Activated gamma-delta T cell treated with anti-CD3 and anti-CD28 coated beads, Interleukin-2, amount 50 U/mL, for 16 hours (primary cell): Measurements from ENCODE around the gene CXCL5.

ENCODE experiments used
- DNase-seq: peaks from one replicate; pipeline ENCODE4 v3.0.0-alpha.2; 2020; ENCODE audit warnings: low read depth

The CXCL5 gene

DNA sequence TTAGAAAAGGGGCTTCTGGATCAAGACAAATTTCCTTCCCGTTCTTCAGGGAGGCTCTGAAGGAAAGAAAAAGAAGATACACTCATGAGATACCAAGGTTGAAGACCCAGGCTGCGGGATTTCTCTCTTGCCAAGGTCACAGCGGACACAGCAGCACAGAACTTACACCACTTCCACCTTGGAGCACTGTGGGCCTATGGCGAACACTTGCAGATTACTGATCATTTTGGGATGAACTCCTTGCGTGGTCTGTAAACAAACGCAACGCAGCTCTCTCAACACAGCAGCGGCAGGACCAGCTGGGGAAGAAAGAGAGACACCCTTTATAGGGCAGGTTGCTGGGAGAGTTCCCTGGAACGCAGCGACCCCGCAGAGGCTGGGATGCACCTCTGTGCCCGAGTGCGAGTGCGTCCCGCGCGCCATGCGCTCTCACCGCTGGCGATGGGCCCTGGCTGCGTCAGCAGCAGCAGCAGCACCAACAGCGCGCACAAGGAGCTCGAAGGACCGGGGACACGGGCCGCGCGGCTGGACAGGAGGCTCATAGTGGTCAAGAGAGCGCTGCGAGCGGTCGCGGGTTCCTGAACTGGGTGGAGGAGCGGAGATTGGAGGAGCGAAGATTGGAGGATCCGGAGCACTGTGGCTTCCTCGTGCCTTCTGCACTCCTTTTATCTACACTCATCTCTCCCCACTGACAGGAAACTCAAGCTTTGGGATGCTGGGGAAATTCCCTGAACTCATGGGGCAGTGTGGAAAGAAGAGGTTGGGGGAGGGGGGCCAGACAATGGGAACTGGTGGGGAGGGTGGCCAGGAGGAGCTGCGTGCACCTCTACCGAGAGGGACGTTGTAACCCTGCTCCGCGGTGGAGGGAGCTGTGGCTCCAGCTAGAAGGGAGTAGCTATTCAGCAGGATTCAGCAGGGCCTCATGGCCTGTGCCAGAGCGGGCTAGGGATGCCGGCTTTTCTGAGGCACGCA lies at the start of gene CXCL5:
CXCL5 (minus strand) TSS at position 638 of the 972 bp plus-strand sequence; CDS start at position 542, 96 bp downstream.
- DNase-seq: no peak

DNA sequence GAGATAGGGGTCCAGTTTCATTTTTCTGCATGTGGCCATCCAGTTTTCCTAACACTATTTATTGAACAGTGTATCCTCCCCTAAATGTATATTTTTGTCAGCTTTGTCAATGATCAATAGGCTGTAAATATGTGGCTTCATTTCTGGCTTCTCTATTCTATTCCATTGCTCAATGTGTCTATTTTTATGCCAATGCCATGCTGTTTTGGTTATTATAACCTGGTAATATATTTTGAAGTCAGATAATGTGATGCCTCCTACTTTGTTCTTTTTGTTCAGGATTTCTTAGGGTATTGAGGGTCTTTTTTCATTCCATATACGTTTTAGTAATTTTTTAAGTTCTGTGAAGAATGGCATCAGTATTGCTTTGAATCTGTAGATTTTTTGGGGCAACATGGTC lies 48.7 kb upstream of the CXCL5 start:
- no peak for DNase-seq

DNA sequence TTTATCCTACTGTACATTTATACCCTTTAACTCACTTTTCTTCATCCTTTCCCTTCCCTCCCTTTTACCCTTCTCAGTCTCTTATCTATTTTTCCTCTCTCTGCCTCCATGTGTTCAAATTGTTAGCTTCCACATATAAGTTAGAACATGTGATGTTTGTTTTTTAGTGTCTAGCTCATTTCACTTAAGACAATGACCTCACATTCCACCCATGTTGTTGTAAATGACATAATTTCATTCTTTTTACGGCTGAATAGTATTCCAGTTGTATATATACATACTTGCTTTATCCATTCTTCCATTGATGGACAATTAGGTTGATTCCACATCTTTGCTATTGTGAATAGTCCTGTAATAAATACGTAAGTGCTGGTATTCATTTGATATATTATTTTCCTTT lies 47.3 kb upstream of the CXCL5 start:
- no peak for DNase-seq

DNA sequence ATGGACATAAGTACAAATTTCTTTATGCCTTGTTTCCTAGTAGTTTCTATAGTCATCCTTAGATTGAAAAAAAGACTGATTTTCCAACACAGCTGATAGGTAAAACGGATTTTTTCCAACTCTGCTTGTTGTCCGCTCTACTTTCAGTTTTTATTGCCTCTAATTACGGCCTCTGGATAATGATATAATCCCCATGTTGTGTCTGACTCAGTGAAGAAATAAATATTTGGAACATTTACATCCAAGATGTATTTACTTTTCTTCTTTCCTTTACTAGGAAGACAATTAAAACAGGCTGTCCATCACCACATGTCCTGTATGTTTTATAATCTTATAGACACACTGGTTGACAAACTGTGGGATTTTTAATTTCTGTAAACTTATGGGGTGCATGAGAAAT lies 46.8 kb upstream of the CXCL5 start:
- DNase-seq: no peak

DNA sequence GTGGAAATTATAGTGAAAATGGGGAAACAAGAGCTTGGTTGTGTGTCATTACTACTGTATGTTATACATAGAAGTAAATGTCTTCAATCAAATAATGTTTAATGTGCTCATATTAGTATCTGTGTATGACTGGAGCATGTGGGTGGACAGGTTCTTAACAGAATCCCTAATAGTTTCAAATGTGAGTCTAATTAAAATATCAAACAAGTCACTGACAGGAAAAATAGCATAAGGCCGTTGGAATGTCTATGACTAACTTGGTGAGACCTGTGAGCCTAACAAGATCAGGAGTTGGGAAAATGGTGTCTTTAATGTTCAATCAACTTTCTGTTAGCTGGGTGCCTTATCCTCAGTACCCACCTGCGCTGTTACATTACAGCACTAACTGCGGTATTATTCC lies 46.2 kb upstream of the CXCL5 start:
- no peak for DNase-seq

DNA sequence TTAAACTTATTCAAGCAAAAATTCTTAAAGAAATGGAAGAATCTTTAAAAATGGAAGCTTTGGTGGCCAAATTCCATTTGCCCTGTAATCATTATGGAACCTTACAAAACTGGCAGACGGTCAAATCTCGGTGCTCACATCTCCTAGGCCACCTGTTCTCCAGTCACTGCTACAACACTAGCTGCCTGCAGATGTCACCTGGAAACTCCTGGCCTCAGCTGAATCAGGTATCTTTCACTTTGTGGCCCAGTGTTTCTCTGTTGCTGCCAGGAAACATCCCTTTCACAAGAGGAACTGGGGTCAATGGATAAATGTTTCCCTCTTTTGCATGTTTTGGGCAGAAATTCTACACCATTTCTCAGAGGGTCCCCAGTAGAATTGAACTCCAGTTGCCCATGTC lies 44.2 kb upstream of the CXCL5 start:
- DNase-seq: no peak

DNA sequence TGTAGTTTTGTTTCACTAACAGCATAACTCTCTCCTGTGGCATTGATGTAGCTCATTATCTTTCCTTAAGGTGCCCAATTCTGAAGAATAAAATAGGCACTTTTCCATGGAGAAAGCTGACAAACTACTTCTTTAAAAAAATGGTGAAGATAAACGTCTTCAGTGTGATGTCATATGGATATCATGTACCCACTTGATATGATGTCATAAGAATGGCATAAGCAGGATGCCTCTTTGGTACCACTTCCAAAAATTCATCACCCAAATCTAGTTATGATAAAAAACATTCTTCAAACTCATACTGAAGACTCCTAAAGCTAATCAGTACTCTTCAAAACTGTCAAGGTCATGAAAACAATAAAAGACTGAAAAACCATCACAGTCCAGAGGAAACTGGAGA lies 42.9 kb upstream of the CXCL5 start:
- no peak for DNase-seq

DNA sequence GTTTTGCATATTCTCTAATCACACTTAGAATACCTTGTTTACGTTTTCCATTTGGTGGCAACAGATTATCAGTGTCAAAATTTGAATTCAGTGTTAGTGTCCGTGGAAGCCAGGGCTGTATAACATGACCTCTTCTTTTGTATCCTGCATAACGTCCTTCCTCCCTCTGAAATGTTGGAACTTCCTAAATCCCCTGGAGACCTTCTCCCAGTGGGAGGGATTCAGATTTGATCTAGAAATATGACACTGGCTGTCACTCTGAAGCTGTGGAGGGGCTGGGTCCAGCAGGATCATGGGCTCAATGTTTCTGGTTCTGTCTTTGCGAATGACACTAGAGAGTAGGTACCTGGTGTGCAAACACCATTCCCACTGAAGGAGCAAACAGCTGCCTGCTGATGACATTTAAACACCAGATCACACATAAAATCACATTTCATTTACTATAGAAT lies 40.9 kb upstream of the CXCL5 start:
- DNase-seq: no peak

DNA sequence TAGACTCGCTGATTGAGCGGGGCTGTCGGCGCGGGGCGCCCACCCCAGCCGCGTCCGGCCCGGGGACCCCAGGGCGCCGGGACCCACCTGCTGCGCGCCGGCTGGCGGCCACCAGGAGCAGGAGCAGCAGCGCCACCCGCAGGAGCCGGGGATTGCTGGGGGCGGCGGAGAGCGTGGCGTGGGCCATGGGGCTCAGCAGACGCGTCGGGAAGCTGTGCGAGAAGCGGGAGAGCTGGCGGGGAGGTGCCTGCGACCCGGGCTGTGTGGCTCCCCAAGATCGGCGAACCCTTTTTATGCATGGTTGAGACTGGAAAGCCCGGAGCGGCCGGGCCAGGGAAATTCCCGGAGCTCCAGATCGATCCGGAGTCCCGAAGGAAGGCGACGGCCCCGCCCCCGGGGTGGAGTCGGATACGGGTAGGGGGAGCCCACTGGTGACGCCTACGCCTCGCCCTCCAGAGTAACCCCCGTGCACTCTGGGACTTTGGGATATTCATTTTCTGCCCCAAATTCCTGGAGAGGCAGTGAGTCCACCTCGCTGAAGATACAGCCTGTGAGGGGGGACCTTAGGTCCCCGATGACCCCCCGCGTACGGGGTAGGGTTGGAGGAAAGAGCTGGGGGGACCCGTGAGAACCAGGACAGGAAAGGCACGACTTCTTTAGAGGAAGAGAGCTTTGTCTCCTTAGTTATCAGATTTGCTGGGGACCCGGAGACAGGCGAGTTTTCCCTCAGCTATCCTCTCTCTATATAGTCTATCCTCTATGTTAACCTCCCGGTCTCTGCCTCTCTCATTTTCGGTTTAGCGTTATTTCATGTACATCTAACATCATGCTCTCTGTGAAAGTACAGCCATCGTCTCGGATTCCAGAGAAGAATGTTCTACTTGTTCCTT lies 40.2 kb upstream of the CXCL5 start, which contains the start of gene CXCL3:
CXCL3 (minus strand) TSS at position 265 of the 890 bp plus-strand sequence; CDS start at position 187, 78 bp downstream.
- DNase-seq: no peak

DNA sequence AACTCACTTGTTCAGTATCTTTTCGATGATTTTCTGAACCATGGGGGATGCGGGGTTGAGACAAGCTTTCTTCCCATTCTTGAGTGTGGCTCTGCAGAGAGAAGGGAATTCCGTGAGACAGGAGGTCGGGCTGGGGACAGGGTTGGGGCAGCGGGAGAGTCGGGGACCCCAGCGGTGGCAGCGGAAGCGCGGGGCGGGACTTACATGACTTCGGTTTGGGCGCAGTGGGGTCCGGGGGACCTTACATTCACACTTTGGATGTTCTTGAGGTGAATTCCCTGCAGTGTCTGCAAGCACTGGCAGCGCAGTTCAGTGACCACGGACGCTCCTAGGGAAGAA lies 39.6 kb upstream of the CXCL5 start:
- DNase-seq: no peak

DNA sequence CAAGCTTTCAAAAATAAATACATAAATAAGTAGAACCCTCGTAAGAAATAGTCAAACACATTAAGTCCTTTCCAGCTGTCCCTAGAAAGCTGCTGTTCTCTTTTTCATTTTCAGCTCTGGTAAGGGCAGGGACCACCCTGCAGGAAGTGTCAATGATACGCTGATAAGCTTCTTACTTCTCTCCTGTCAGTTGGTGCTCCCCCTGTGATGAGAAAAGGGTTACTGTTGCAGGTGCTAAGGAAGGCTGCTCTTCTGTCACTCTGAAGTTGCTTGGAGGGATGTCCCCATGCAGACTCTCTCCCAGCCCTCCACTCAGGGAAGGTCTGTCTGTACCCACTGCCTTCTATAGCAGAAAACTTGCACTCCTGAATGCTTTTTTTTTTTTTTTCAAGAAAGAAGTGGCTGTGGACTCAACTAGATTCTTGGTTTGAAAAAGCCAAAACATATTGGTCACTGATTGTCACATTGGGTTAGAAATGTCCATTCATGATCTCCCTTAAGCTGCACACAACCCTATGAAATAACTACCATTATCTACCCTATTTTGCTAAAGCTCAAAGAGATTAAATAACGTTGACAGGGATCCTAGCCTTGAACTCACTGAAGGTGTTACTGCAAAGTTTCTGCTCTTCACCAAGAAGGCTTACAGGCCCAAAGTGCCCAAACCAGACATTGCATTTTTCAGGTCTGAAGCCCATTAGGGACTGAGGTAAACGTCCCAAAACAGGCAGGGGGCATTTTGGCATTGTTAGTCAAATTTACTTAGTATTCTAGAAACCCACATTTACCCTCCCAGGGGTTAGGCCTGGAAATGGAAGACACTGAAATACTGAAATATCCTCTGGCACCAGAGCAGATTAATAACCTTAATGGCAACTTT lies 38.8 kb upstream of the CXCL5 start:
- no peak for DNase-seq

DNA sequence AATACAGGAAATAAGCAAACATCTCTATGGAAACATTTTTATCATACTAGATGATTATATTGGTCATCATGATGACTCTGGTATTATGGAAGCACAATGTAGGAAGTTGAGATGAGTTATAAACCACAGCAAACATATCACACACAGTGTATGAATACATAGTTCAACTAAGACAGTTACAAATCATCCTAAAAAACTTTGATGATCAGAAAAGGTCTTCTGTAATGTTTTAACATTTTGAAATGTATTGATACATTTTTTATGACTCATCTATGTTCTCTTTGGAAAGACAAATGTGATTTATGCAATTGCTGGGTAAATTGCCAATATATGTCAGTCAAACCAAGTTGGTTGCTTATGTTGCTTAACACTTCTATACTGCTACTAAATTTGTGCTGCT lies 35.3 kb upstream of the CXCL5 start:
- DNase-seq: no peak

DNA sequence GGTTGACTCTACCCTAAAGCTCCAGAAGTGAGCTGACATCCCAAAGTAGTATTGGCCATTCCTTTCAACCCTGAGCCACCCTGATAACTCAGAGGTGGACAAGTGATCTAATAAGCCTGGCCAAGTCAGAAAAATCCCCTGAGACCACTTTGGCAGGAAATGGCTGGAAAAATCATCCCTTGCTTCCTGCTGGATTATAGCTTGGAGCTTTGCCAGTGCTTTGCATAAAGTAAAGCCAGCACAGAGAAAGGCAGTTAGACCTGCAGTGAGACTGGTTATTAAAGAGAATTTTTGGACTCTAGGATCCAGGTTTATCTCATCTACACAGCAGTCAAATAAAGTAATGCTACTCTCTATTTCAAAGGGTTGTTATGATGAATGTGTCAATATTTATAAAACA lies 33.6 kb upstream of the CXCL5 start:
- no peak for DNase-seq

DNA sequence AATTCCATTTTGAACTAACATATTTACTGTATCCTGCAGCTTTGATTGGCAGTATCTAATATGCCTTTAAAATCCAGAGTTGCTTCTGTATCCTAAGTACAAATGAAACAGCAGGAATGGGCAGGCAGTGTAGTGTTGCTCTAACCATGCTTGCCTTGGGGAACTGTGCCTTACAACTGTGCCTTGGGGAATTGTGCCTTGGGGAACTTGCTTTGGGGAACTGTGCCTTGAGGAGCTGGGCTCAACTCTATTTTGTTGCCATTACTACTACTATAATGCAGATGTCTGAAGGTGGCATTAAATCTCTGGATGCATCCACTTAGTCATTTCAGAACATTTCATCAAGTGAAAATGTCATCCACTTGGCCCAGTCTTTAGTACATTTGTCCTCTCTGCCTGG lies 33.1 kb upstream of the CXCL5 start:
- no peak for DNase-seq

DNA sequence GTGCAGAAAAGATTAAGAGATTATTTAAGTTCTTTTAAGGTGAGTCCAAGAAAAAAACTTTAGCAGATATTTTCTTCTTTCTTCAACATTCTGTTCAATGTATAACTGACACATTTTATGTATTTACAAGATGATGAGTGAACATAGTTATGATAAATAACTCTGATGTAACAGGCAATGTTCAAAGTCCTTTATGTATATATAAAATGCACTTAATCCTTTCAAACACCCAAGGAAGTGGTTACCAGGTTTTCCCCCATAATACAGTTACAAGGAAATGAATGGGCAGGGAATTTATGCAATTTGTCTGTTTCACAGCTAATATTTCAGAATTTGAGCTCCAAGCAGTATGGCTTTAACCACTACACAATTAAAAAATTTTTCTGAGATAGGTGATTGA lies 31.8 kb upstream of the CXCL5 start:
- no peak for DNase-seq

DNA sequence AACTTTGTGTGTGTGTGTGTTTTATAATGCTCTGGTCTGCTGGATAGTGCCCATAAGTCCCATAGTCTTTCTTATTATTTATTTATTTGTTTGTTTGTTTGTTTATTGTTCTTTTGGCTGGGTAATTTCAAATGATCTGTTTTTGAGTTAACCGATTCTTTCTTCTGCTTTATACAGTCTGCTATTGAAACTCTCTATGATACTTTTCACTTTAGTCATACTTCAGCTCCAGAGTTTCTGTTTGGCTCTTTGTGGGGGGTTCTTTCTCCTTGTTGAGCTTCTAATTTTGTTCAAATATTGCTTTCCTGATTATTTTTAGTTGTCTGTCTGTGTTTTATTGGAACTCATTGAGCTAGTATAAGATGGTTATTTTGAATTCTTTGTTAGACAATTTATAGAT lies 30.0 kb upstream of the CXCL5 start:
- no peak for DNase-seq

DNA sequence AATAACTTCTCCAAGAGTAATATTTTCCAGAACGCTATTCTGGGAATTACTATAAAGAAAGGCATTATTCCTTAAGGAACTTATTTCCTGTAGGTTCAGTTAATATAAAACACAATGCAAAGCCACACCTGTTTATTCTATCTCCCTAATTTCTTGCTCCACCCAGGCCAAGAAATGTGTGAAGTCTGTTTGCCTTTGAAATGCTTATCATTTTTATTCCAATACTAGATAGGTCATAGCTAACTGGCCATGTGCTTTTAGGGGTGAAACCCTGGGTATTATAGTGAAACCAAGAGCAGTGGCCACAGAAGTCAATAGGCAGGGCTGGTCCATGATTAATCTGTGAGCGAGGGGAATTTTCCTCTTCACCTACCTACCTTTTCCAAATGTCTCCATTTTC lies 25.2 kb upstream of the CXCL5 start:
- DNase-seq: no peak

DNA sequence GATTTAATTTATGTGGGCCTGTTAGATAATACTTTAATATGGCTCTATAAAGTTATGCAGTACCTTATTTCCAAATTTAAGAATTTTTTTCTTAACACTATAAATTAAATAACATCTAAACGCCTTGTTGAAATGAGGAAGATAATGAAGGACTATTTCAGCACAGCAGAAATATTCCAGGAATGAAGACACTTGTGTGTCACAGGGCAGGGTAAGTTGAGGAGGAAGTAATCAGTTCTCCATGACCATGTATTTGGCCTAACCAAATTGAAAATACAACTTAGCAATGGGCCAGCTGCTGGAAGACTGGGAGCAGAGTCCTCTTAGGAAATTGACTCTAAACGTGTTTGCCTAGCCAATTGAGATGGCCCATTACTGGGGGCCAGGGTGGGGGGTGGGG lies 23.1 kb upstream of the CXCL5 start:
- DNase-seq: no peak

DNA sequence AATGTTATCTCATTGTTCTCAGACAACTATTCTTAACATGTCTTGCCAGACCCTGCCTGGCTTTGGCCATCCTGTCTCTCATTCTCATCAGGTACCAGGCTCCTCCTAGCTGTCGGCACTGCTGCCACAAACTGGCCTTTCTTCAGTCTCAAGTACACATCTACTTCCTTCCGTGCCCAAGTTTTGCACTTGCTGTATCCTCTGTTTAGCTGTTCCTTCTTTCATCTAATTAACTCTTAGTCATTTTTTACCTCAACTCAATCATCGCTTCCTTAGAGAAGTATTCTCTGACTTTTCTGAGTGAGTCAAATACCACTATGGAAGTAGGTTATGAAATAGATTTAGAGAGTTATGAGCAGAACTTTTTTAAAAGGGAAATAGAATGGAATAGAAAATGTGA lies 20.3 kb upstream of the CXCL5 start:
- DNase-seq: no peak

DNA sequence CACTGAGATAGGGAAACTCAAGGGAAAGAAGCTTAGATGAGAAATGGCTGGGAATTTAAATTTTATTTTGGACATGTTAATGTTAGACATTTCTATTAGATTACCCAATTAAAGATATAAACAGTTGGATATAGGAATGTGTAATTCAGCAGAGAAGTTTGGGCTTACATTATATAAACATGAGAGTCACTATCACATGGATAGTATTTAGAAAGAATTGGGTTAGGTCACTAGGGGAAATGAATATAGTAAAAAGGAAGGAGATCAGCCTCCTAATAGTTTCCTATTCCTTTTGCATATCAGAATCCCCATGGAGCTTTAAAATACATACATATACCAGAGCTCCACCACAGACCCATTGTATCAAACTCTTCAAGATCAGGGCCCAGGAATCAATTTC lies 19.6 kb upstream of the CXCL5 start:
- DNase-seq: no peak

DNA sequence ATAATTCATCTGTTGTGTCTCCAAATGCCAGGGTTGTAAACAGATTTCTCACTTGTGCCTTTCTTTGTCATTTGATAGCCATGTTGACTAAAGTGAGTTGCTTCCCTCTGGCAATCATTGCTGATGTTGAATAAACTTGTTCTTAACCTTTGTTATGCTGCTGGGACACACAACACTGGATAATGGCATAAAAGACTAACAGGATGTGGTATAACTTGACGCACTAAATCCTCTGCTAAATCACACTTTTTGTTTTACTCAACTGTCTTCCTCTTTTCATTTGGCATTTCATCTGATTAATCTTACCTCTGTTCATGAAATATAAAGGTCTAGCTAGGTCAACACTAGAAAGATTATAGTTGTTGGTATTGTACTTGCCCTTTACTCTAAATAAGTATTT lies 17.6 kb upstream of the CXCL5 start:
- no peak for DNase-seq
